ENCODE measurements around the gene ZDHHC3. TPM values are rescaled to one million over a fixed set of nuclear protein-coding genes. Genes with fewer than 3 reads are reported as not detected.
A peak's percentile ranks its signal among the peaks of the same experiment; 100 is the strongest.

ZDHHC3 gene
- total and polyA plus RNA-seq, 3 experiments from 2014 or later = 40.9 to 46.3 (median 41.8) TPM

DNA sequence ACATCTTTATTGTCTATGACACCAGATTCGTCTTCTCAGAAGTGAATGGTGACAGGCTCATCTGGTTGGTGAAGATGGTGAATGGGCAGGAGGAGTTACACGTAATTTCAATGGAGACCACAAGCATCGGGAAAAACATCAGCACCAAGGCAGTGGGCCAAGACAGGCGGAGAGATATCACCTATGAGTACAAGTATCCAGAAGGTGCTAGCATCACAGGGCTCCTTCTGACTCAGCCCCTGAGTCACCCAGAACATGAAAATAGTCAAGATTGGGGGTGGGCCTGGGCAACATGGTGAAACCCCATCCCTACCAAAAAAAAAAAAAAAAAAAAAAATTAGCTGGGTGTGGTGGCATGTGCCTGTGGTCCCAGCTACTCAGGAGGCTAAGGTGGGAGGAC lies 69.0 kb downstream of the ZDHHC3 start:
- Histone ChIP-seq H3K4me1 (ENCODE audit: insufficient read depth, low read length) (no peaks in the 10 kb centered on the region), H3K27ac (ENCODE audit: low read depth, low read length) (no peak overlapping the region), H3K4me3 (ENCODE audit: low read length) (no peak overlapping the region), H3K36me3 (ENCODE audit: insufficient read depth, low read length) (no peaks in the 10 kb centered on the region), H3K27me3 (ENCODE audit: insufficient read depth, low read length, poor library complexity, severe bottlenecking) (peaks cover 4% of the 10 kb centered on the region), H3K9me3 (ENCODE audit: low read length) (no peaks in the 10 kb centered on the region)
- ChIA-PET POLR2A (no interaction called here), CTCF (no interaction called here)
- Mint-ChIP-seq H3K36me3 (no peaks in the 10 kb centered on the region), H3K4me3 (no peak overlapping the region), H3K27ac (no peak overlapping the region), H3K27me3 (peaks cover 34 to 45% of the 10 kb centered on the region in 2 donors), H3K9me3 (peaks cover 0 to 8% (median 6%) of the 10 kb centered on the region in 5 donors), H3K4me1 (no peaks in the 10 kb centered on the region)
- no peak for DNase-seq

DNA sequence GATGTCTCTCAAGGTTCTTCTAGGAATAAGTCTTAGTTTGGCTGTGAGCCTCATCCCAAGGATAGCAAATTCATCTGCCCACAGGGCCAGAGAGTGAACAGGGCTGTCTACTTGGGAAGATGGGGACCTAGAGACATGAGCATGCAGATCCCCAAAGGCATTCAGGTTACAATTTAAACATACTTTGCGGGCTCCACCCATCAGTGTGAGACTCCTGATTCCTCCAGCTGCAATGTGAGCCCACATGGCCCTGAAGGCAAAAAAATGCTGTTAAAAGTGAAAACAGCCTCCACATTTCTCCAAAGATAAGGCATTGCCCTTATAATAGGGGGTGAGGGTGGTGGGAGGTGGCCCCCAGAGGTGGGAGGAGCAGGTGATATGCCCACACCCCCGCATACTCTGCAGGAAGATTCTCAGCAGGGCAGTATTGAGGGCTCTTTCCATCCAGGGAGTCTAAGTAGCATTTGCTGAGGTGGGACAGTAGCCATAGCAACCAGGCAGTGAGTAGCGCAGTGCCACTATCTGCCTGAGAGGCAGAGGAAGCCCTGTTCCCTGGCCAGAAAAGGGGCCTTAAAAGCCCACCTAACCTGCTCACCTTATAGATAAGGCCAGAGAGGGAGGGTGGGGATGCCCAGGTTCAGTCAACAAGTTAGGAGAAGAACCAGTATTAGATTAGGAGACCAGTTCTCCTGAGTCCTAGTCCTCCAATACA lies 70.4 kb downstream of the ZDHHC3 start:
- DNase-seq = no peak
- Histone ChIP-seq H3K4me3 (ENCODE audit: low read length) (no peak overlapping the region), H3K4me1 (ENCODE audit: insufficient read depth, low read length) (no peaks in the 10 kb centered on the region), H3K27ac (ENCODE audit: low read depth, low read length) (no peak overlapping the region), H3K27me3 (ENCODE audit: insufficient read depth, low read length, poor library complexity, severe bottlenecking) (peaks cover 4% of the 10 kb centered on the region), H3K36me3 (ENCODE audit: insufficient read depth, low read length) (no peaks in the 10 kb centered on the region), H3K9me3 (ENCODE audit: low read length) (no peaks in the 10 kb centered on the region)
- H3K27me3 Mint-ChIP-seq = peaks cover 31 to 47% of the 10 kb centered on the region in 2 donors
- ChIA-PET POLR2A (no interaction called here), CTCF (no interaction called here)
- H3K27ac Mint-ChIP-seq = peak overlapping the region in 1 of 8 donors; percentile 46
- no peaks in the 10 kb centered on the region for H3K4me1 Mint-ChIP-seq
- H3K36me3 Mint-ChIP-seq = no peaks in the 10 kb centered on the region
- H3K9me3 Mint-ChIP-seq = peaks cover 0 to 8% (median 4%) of the 10 kb centered on the region in 5 donors
- H3K4me3 Mint-ChIP-seq = no peak overlapping the region

DNA sequence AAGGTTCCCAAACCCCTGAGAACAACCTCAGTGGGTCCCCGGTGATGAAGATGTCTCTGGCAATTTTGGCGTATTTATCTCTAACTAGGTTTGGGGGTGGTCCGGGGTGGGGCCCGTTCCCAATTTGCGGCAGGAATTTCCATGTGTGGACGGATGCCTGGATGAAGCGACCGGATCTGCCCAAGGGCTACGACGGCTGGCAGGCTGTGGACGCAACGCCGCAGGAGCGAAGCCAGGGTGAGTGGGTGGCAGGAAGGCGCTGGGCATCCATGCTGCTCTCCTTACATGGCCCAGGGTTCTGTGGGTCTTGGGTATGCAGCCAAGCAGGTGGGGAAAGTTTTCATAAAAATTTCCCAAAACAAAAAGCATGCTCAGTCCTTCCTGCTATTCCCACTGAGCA lies 72.2 kb downstream of the ZDHHC3 start:
- no peak for DNase-seq
- H3K36me3 ChIP-seq (ENCODE audit: insufficient read depth, low read length) = no peaks in the 10 kb centered on the region
- Mint-ChIP-seq H3K27ac (no peak overlapping the region), H3K4me1 (no peaks in the 10 kb centered on the region), H3K4me3 (no peak overlapping the region), H3K27me3 (peaks cover 16 to 50% of the 10 kb centered on the region in 2 donors), H3K9me3 (peaks cover 0 to 6% (median 0%) of the 10 kb centered on the region in 5 donors), H3K36me3 (no peaks in the 10 kb centered on the region)
- no peaks in the 10 kb centered on the region for H3K4me1 ChIP-seq (ENCODE audit: insufficient read depth, low read length)
- no peak overlapping the region for H3K4me3 ChIP-seq (ENCODE audit: low read length)
- peaks cover 7% of the 10 kb centered on the region for H3K27me3 ChIP-seq (ENCODE audit: insufficient read depth, low read length, poor library complexity, severe bottlenecking)
- H3K27ac ChIP-seq (ENCODE audit: low read depth, low read length) = no peak overlapping the region
- ChIA-PET POLR2A (no interaction called here), CTCF (no interaction called here)
- no peaks in the 10 kb centered on the region for H3K9me3 ChIP-seq (ENCODE audit: low read length)

DNA sequence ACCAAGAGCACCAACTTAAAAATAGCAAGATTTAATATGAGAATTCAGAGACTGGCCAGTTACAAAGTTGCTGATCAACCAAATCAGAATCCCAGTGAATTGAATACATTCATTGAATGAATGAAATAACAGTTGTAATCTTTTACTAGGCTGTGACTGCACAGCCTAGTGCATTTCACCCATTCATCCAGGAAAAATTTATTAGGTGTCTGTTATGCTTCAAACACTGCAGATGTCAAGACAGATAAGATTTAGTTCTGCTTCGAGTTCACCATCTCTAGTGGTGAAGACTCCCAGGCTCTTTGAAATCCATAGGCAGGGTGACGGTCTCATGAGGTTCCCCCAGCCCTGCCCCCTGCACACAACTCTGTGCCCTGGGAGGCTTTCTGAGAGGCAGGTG lies 72.7 kb downstream of the ZDHHC3 start:
- no peak for DNase-seq
- Histone ChIP-seq H3K36me3 (ENCODE audit: insufficient read depth, low read length) (no peaks in the 10 kb centered on the region), H3K9me3 (ENCODE audit: low read length) (no peaks in the 10 kb centered on the region), H3K4me1 (ENCODE audit: insufficient read depth, low read length) (no peaks in the 10 kb centered on the region), H3K27me3 (ENCODE audit: insufficient read depth, low read length, poor library complexity, severe bottlenecking) (peaks cover 7% of the 10 kb centered on the region), H3K27ac (ENCODE audit: low read depth, low read length) (no peak overlapping the region), H3K4me3 (ENCODE audit: low read length) (no peak overlapping the region)
- no peaks in the 10 kb centered on the region for H3K36me3 Mint-ChIP-seq
- no peak overlapping the region for H3K27ac Mint-ChIP-seq
- POLR2A ChIA-PET = no interaction called here
- CTCF ChIA-PET = no interaction called here
- no peak overlapping the region for H3K4me3 Mint-ChIP-seq
- peaks cover 0 to 6% (median 0%) of the 10 kb centered on the region in 5 donors for H3K9me3 Mint-ChIP-seq
- H3K4me1 Mint-ChIP-seq = no peaks in the 10 kb centered on the region
- peaks cover 18 to 52% of the 10 kb centered on the region in 2 donors for H3K27me3 Mint-ChIP-seq

- Mint-ChIP-seq H3K4me3 (no peak overlapping the region), H3K4me1 (no peaks in the 10 kb centered on the region), H3K27ac (no peak overlapping the region), H3K27me3 (peaks cover 14 to 49% of the 10 kb centered on the region in 2 donors), H3K36me3 (no peaks in the 10 kb centered on the region), H3K9me3 (peaks cover 0 to under 1% (median 0%) of the 10 kb centered on the region in 5 donors)
- Histone ChIP-seq H3K4me3 (ENCODE audit: low read length) (no peak overlapping the region), H3K36me3 (ENCODE audit: insufficient read depth, low read length) (no peaks in the 10 kb centered on the region), H3K27ac (ENCODE audit: low read depth, low read length) (no peak overlapping the region), H3K27me3 (ENCODE audit: insufficient read depth, low read length, poor library complexity, severe bottlenecking) (peaks cover 7% of the 10 kb centered on the region), H3K9me3 (ENCODE audit: low read length) (no peaks in the 10 kb centered on the region), H3K4me1 (ENCODE audit: insufficient read depth, low read length) (no peaks in the 10 kb centered on the region)
- ChIA-PET CTCF (interaction anchor here (0.6 kb wide), 1 partner anchor 22 kb away, joined by 3 read pairs; no protein-coding TSS in a partner anchor), POLR2A (no interaction called here)
- no peak for DNase-seq
Measured at GRCh38 chr3:44902628-44903027, 73.3 kb downstream of the ZDHHC3 start.

DNA sequence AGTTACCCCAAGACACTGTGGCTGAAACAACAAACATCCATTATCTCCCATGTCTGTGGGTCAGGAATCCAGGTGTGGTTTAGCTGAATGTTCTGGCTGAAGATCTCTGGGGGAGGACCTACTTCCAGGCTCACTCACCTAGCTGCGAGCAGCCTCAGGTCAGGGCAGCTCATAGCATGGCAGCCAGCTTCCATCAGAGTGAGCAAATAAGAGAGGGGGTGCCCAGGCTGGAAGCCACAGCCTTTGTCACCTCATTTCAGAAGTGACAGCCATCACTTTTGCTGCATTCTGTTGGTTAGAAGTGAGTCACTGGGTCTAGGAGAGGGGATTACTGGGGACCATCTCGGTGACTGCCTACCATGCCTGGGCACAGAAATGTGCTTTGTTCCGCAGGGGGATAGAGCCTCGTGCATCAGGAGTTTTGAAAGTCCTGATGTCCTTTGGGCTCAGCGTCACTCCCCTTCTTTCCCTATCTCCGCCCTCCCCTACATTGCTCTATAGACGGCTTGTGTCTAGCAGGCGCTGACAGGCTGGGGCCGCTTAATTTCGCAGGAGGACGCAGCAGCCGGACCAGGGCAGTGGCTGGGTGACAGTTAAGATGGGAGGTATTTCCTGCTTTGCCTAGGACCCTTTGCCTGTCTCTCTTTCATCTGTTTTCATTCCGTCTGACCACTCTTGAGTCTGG lies 76.1 kb downstream of the ZDHHC3 start:
- ChIA-PET POLR2A (no interaction called here), CTCF (no interaction called here)
- Histone ChIP-seq H3K27me3 (ENCODE audit: insufficient read depth, low read length, poor library complexity, severe bottlenecking) (peaks cover 4% of the 10 kb centered on the region), H3K4me3 (ENCODE audit: low read length) (no peak overlapping the region), H3K36me3 (ENCODE audit: insufficient read depth, low read length) (no peaks in the 10 kb centered on the region), H3K27ac (ENCODE audit: low read depth, low read length) (no peak overlapping the region), H3K9me3 (ENCODE audit: low read length) (no peaks in the 10 kb centered on the region), H3K4me1 (ENCODE audit: insufficient read depth, low read length) (no peaks in the 10 kb centered on the region)
- no peaks in the 10 kb centered on the region for H3K4me1 Mint-ChIP-seq
- H3K27ac Mint-ChIP-seq = peak overlapping the region in 1 of 8 donors; percentile 60
- DNase-seq = no peak
- no peaks in the 10 kb centered on the region for H3K9me3 Mint-ChIP-seq
- H3K27me3 Mint-ChIP-seq = peaks cover 9 to 48% of the 10 kb centered on the region in 2 donors
- H3K4me3 Mint-ChIP-seq = no peak overlapping the region
- H3K36me3 Mint-ChIP-seq = no peaks in the 10 kb centered on the region

- H3K27ac ChIP-seq (ENCODE audit: low read depth, low read length) = no peak overlapping the region
Measured at GRCh38 chr3:44896440-44896839, 79.5 kb downstream of the ZDHHC3 start.

GRCh38 chr3:44894485-44894884 lies 81.5 kb downstream of the ZDHHC3 start:
- Mint-ChIP-seq H3K36me3 (no peaks in the 10 kb centered on the region), H3K9me3 (no peaks in the 10 kb centered on the region), H3K27ac (no peak overlapping the region), H3K4me3 (no peak overlapping the region), H3K27me3 (peaks cover 7 to 20% of the 10 kb centered on the region in 2 donors), H3K4me1 (no peaks in the 10 kb centered on the region)
- ChIA-PET CTCF (interaction anchor here (1.0 kb wide), 1 partner anchor 362 kb away, joined by 3 read pairs; no protein-coding TSS in a partner anchor), POLR2A (no interaction called here)
- DNase-seq = no peak
- no peaks in the 10 kb centered on the region for H3K4me1 ChIP-seq (ENCODE audit: insufficient read depth, low read length)
- H3K9me3 ChIP-seq (ENCODE audit: low read length) = no peaks in the 10 kb centered on the region
- H3K27me3 ChIP-seq (ENCODE audit: insufficient read depth, low read length, poor library complexity, severe bottlenecking) = peaks cover 4% of the 10 kb centered on the region
- no peaks in the 10 kb centered on the region for H3K36me3 ChIP-seq (ENCODE audit: insufficient read depth, low read length)
- no peak overlapping the region for H3K4me3 ChIP-seq (ENCODE audit: low read length)
- H3K27ac ChIP-seq (ENCODE audit: low read depth, low read length) = no peak overlapping the region

More at GRCh38 chr3:44896440-44896839, 79.5 kb downstream of the ZDHHC3 start:
- Mint-ChIP-seq H3K27ac (no peak overlapping the region), H3K36me3 (no peaks in the 10 kb centered on the region), H3K4me1 (no peaks in the 10 kb centered on the region), H3K9me3 (no peaks in the 10 kb centered on the region), H3K4me3 (no peak overlapping the region), H3K27me3 (peaks cover 7 to 32% of the 10 kb centered on the region in 2 donors)
- Histone ChIP-seq H3K9me3 (ENCODE audit: low read length) (no peaks in the 10 kb centered on the region), H3K27me3 (ENCODE audit: insufficient read depth, low read length, poor library complexity, severe bottlenecking) (peaks cover 4% of the 10 kb centered on the region), H3K4me1 (ENCODE audit: insufficient read depth, low read length) (no peaks in the 10 kb centered on the region), H3K4me3 (ENCODE audit: low read length) (no peak overlapping the region), H3K36me3 (ENCODE audit: insufficient read depth, low read length) (no peaks in the 10 kb centered on the region)
- ChIA-PET CTCF (interaction anchor here (1.0 kb wide), 1 partner anchor 9 kb away, joined by 3 read pairs; no protein-coding TSS in a partner anchor), POLR2A (no interaction called here)
- DNase-seq = no peak

All from CD8-positive, alpha-beta memory T cell (primary cell).